ENCODE measurements around the gene DNAJC10.
"Not testable (repeated sequence)": the region's sequence is repeated elsewhere in the genome, so short reads cannot be mapped to it uniquely, and the experiment has no call there.

Gene DNAJC10

DNA sequence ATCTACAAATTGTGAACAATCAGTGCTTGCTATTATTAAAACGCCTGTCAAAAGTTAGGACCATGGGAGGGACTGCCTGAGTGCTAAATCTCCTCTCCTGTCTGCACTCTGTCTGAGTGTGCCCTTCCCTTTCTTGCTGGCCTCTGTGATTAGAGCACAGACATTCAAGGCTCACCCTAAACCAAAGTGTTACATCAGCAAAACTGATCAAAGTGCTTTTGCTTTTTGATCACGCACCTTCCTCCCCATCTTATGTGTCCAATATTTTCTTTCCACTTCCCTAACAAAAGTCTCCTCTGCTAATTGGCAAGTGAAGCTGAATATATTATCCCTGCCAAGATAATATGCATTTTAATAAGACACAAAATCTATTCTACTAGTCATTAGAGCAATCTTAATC is 30.5 kb upstream of the DNAJC10 start:
- no CpG with 5 or more reads among the region's 2 CpGs for WGBS, 2 donors (ENCODE audit: extremely low coverage in 2 of 2, insufficient read length in 2 of 2, insufficient replicate concordance in 1 of 2)
- H2BK12ac ChIP-seq (ENCODE audit: low read length), result no peak overlapping the region
- no peak overlapping the region for H3K14ac ChIP-seq (ENCODE audit: low read length)
- H3K4me2 ChIP-seq (ENCODE audit: insufficient read depth, low read length, poor library complexity, severe bottlenecking), result no peak overlapping the region
- H3K4me1 ChIP-seq (ENCODE audit: control insufficient read depth in 2 of 2, insufficient read depth in 1 of 2, low read depth in 1 of 2, low read length in 2 of 2), result no peaks in the 10 kb centered on the region
- no peak overlapping the region for H3K4me3 ChIP-seq (ENCODE audit: low read length in 2 of 2)
- H3K18ac ChIP-seq (ENCODE audit: low read length), result no peak overlapping the region
- no peak overlapping the region for H4K91ac ChIP-seq (ENCODE audit: low read depth, low read length, poor library complexity)
- no peak overlapping the region for H3K9ac ChIP-seq (ENCODE audit: low read depth, low read length, poor library complexity)
- H3K9me3 ChIP-seq (replicated peaks in 1 of 2; ENCODE audit: control insufficient read depth in 2 of 2, insufficient read depth in 1 of 2, low read depth in 1 of 2, low read length in 2 of 2), result peaks cover 0 to 3% of the 10 kb centered on the region in 2 donors
- H2BK15ac ChIP-seq (ENCODE audit: low read length), result no peak overlapping the region
- no peak overlapping the region for H2BK120ac ChIP-seq (ENCODE audit: low read depth, low read length)
- H4K8ac ChIP-seq (ENCODE audit: low read depth, low read length), result no peak overlapping the region
- H3K36me3 ChIP-seq (replicated peaks in 1 of 2; ENCODE audit: control insufficient read depth in 2 of 2, insufficient read depth in 2 of 2, low read length in 2 of 2), result no peaks in the 10 kb centered on the region
- no peak for DNase-seq (ENCODE audit: low spot score)
- no peak overlapping the region for H2AFZ ChIP-seq (ENCODE audit: low read length)
- H3K79me1 ChIP-seq (ENCODE audit: low read depth, low read length), result no peaks in the 10 kb centered on the region
- no peak overlapping the region for H3K27ac ChIP-seq (replicated peaks; ENCODE audit: low read length)
- H2AK5ac ChIP-seq (ENCODE audit: low read depth, low read length), result no peak overlapping the region
- H3K4ac ChIP-seq (ENCODE audit: low read length), result no peak overlapping the region
- H2BK5ac ChIP-seq (ENCODE audit: low read length), result no peak overlapping the region
- H3K23ac ChIP-seq (ENCODE audit: low read depth, low read length, poor library complexity), result no peak overlapping the region
- H3K27me3 ChIP-seq (ENCODE audit: control insufficient read depth in 3 of 3, insufficient read depth in 3 of 3, low read depth in 1 of 3, low read length in 3 of 3), result no peaks in the 10 kb centered on the region

DNA sequence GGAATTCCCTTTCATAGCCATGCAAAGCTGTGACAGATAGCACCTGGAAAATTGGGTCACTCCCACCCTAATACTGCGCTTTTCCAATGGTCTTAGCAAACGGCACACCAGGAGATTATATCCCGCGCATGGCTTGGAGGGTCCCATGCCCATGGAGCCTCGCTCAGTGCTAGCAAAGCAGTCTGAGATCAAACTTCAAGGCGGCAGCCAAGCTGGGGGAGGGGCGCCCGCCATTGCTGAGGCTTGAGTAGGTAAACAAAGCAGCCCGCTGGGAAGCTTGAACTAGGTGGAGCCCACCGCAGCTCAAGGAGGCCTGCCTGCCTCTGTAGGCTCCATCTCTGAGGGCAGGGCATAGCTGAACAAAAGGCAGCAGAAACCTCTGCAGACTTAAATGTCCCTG is 29.3 kb upstream of the DNAJC10 start:
- not testable (repeated sequence) for H4K91ac ChIP-seq (ENCODE audit: low read depth, low read length, poor library complexity); H3K9me3 ChIP-seq (replicated peaks in 1 of 2; ENCODE audit: control insufficient read depth in 2 of 2, insufficient read depth in 1 of 2, low read depth in 1 of 2, low read length in 2 of 2); H3K27ac ChIP-seq (replicated peaks; ENCODE audit: low read length); H3K27me3 ChIP-seq (ENCODE audit: control insufficient read depth in 3 of 3, insufficient read depth in 3 of 3, low read depth in 1 of 3, low read length in 3 of 3); H2BK15ac ChIP-seq (ENCODE audit: low read length); H3K18ac ChIP-seq (ENCODE audit: low read length); H3K4me1 ChIP-seq (ENCODE audit: control insufficient read depth in 2 of 2, insufficient read depth in 1 of 2, low read depth in 1 of 2, low read length in 2 of 2); H3K4me3 ChIP-seq (ENCODE audit: low read length in 2 of 2); H2BK5ac ChIP-seq (ENCODE audit: low read length); H2BK12ac ChIP-seq (ENCODE audit: low read length); H2AK5ac ChIP-seq (ENCODE audit: low read depth, low read length); H4K8ac ChIP-seq (ENCODE audit: low read depth, low read length); H3K14ac ChIP-seq (ENCODE audit: low read length); H3K9ac ChIP-seq (ENCODE audit: low read depth, low read length, poor library complexity); DNase-seq (ENCODE audit: low spot score); H3K23ac ChIP-seq (ENCODE audit: low read depth, low read length, poor library complexity); H2AFZ ChIP-seq (ENCODE audit: low read length); H2BK120ac ChIP-seq (ENCODE audit: low read depth, low read length); H3K79me1 ChIP-seq (ENCODE audit: low read depth, low read length); H3K4ac ChIP-seq (ENCODE audit: low read length); H3K4me2 ChIP-seq (ENCODE audit: insufficient read depth, low read length, poor library complexity, severe bottlenecking); H3K36me3 ChIP-seq (replicated peaks in 1 of 2; ENCODE audit: control insufficient read depth in 2 of 2, insufficient read depth in 2 of 2, low read length in 2 of 2)
- no CpG with 5 or more reads among the region's 10 CpGs for WGBS, 2 donors (ENCODE audit: extremely low coverage in 2 of 2, insufficient read length in 2 of 2, insufficient replicate concordance in 1 of 2)

DNA sequence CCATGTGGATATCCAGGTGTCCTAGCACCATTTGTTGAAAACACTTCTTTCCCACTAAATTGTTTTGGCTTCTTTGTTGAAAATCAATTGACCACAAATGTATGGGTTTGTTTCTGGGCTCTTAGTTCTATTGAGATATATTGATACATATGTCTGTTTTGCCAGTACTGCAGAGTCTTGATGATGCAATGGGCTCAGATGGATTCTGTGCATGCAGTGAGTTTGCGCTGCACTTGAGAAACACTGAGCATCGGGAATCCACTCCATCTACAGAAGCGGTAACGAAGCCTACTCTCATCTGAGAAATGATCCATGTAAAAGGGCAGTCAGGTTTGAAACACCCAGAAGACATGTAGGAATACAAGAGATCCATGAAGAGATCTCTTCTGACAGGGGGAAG is 21.9 kb upstream of the DNAJC10 start:
- Histone ChIP-seq H3K36me3 (replicated peaks in 1 of 2; ENCODE audit: control insufficient read depth in 2 of 2, insufficient read depth in 2 of 2, low read length in 2 of 2) (no peaks in the 10 kb centered on the region), H2AFZ (ENCODE audit: low read length) (no peak overlapping the region), H3K14ac (ENCODE audit: low read length) (no peak overlapping the region), H3K4me2 (ENCODE audit: insufficient read depth, low read length, poor library complexity, severe bottlenecking) (no peak overlapping the region), H3K4me1 (ENCODE audit: control insufficient read depth in 2 of 2, insufficient read depth in 1 of 2, low read depth in 1 of 2, low read length in 2 of 2) (no peaks in the 10 kb centered on the region), H2AK5ac (ENCODE audit: low read depth, low read length) (no peak overlapping the region), H4K8ac (ENCODE audit: low read depth, low read length) (no peak overlapping the region), H2BK120ac (ENCODE audit: low read depth, low read length) (no peak overlapping the region), H3K27me3 (ENCODE audit: control insufficient read depth in 3 of 3, insufficient read depth in 3 of 3, low read depth in 1 of 3, low read length in 3 of 3) (peaks cover 0 to 2% (median 0%) of the 10 kb centered on the region in 3 experiments), H3K23ac (ENCODE audit: low read depth, low read length, poor library complexity) (no peak overlapping the region), H4K91ac (ENCODE audit: low read depth, low read length, poor library complexity) (no peak overlapping the region), H3K79me1 (ENCODE audit: low read depth, low read length) (no peaks in the 10 kb centered on the region), H3K18ac (ENCODE audit: low read length) (no peak overlapping the region), H3K27ac (replicated peaks; ENCODE audit: low read length) (no peak overlapping the region), H2BK15ac (ENCODE audit: low read length) (no peak overlapping the region), H3K4ac (ENCODE audit: low read length) (no peak overlapping the region), H3K9me3 (replicated peaks in 1 of 2; ENCODE audit: control insufficient read depth in 2 of 2, insufficient read depth in 1 of 2, low read depth in 1 of 2, low read length in 2 of 2) (peaks cover 0 to 2% of the 10 kb centered on the region in 2 donors), H2BK5ac (ENCODE audit: low read length) (no peak overlapping the region), H3K9ac (ENCODE audit: low read depth, low read length, poor library complexity) (no peak overlapping the region), H2BK12ac (ENCODE audit: low read length) (no peak overlapping the region), H3K4me3 (ENCODE audit: low read length in 2 of 2) (no peak overlapping the region)
- no CpG with 5 or more reads among the region's 4 CpGs for WGBS, 2 donors (ENCODE audit: extremely low coverage in 2 of 2, insufficient read length in 2 of 2, insufficient replicate concordance in 1 of 2)
- no peak for DNase-seq (ENCODE audit: low spot score)

DNA sequence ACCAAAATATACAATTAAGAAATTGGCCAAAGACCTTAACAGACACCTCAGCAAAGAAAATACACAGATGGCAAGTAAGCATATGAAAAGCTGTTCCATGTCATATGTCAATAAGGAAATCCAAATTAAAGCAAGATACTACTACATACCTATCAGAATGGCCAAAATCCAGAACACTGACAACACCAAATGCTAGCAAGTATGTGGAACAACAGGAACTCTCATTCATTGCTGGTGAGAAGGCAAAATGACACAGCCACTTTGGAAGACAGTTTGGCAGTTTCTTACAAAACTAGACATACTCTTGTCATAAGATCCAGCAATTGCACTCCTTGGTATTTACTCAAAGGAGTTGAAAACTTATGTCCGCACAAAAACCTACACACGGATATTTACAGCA is 20.3 kb upstream of the DNAJC10 start:
- Histone ChIP-seq H3K23ac (ENCODE audit: low read depth, low read length, poor library complexity) (no peak overlapping the region), H3K27ac (replicated peaks; ENCODE audit: low read length) (no peak overlapping the region), H4K91ac (ENCODE audit: low read depth, low read length, poor library complexity) (no peak overlapping the region), H3K27me3 (ENCODE audit: control insufficient read depth in 3 of 3, insufficient read depth in 3 of 3, low read depth in 1 of 3, low read length in 3 of 3) (peaks cover 0 to 2% (median 0%) of the 10 kb centered on the region in 3 experiments), H3K14ac (ENCODE audit: low read length) (no peak overlapping the region), H4K8ac (ENCODE audit: low read depth, low read length) (no peak overlapping the region), H3K36me3 (replicated peaks in 1 of 2; ENCODE audit: control insufficient read depth in 2 of 2, insufficient read depth in 2 of 2, low read length in 2 of 2) (no peaks in the 10 kb centered on the region), H2BK5ac (ENCODE audit: low read length) (no peak overlapping the region), H2BK12ac (ENCODE audit: low read length) (no peak overlapping the region), H2AFZ (ENCODE audit: low read length) (no peak overlapping the region), H3K4me2 (ENCODE audit: insufficient read depth, low read length, poor library complexity, severe bottlenecking) (no peak overlapping the region), H3K18ac (ENCODE audit: low read length) (no peak overlapping the region), H2AK5ac (ENCODE audit: low read depth, low read length) (no peak overlapping the region), H3K9ac (ENCODE audit: low read depth, low read length, poor library complexity) (no peak overlapping the region), H2BK15ac (ENCODE audit: low read length) (no peak overlapping the region), H3K79me1 (ENCODE audit: low read depth, low read length) (no peaks in the 10 kb centered on the region), H3K9me3 (replicated peaks in 1 of 2; ENCODE audit: control insufficient read depth in 2 of 2, insufficient read depth in 1 of 2, low read depth in 1 of 2, low read length in 2 of 2) (peaks cover 0 to 2% of the 10 kb centered on the region in 2 donors), H3K4me3 (ENCODE audit: low read length in 2 of 2) (no peak overlapping the region), H3K4ac (ENCODE audit: low read length) (no peak overlapping the region), H3K4me1 (ENCODE audit: control insufficient read depth in 2 of 2, insufficient read depth in 1 of 2, low read depth in 1 of 2, low read length in 2 of 2) (no peaks in the 10 kb centered on the region), H2BK120ac (ENCODE audit: low read depth, low read length) (no peak overlapping the region)
- DNase-seq (ENCODE audit: low spot score), result no peak
- WGBS, 2 donors (ENCODE audit: extremely low coverage in 2 of 2, insufficient read length in 2 of 2, insufficient replicate concordance in 1 of 2), result no CpG with 5 or more reads among the region's 2 CpGs

All from neuronal stem cell (in vitro differentiated cells).